ENCODE data around the gene GAL. TPM values are rescaled to one million over a fixed set of nuclear protein-coding genes. Genes with fewer than 3 reads are reported as not detected.

Gene GAL
- total and polyA plus RNA-seq, 11 donors: 0.35 to 7.0 (median 1.0) TPM; not detected in 6

- intact Hi-C loops (cut with DNase I): no loop called here
- TF ChIP-seq POLR2A (IDR thresholded peaks at IDR 0.05) (no peak), CTCF (IDR thresholded peaks at IDR 0.05) (no peak)
- H3K9me3 ChIP-seq: peaks cover 0 to 17% (median 0%) of the 10 kb centered on the region in 12 donors
- H3K36me3 ChIP-seq: no peaks in the 10 kb centered on the region
- H3K27me3 ChIP-seq: peaks cover 0 to 32% (median 8%) of the 10 kb centered on the region in 9 donors
- no peak overlapping the region for H3K27ac ChIP-seq
- DNase-seq (no peak), ATAC-seq (no peak)
- 56 to 86% (median 65%) methylated on average over 8 to 15 of the region's 15 CpGs for WGBS, 4 donors
- H3K4me3 ChIP-seq: no peak overlapping the region
- H3K4me1 ChIP-seq: no peaks in the 10 kb centered on the region
These were observed 8.6 kb downstream of the GAL start for GRCh38 chr11:68692871-68693483.

- no peak for DNase-seq
- no peak for ATAC-seq
- Histone ChIP-seq H3K9me3 (peaks cover 0 to 20% (median 0%) of the 10 kb centered on the region in 12 donors), H3K27me3 (peaks cover 0 to 27% (median 6%) of the 10 kb centered on the region in 9 donors), H3K27ac (no peak overlapping the region), H3K36me3 (no peaks in the 10 kb centered on the region), H3K4me3 (no peak overlapping the region), H3K4me1 (no peaks in the 10 kb centered on the region)
- intact Hi-C loops (cut with DNase I): no loop called here
- WGBS, 4 donors: 87 to 92% (median 90%) methylated on average over 6 to 10 of the region's 10 CpGs
- no peak for TF ChIP-seq CTCF (IDR thresholded peaks at IDR 0.05)
These were observed 9.1 kb downstream of the GAL start for GRCh38 chr11:68693484-68693882.

DNA sequence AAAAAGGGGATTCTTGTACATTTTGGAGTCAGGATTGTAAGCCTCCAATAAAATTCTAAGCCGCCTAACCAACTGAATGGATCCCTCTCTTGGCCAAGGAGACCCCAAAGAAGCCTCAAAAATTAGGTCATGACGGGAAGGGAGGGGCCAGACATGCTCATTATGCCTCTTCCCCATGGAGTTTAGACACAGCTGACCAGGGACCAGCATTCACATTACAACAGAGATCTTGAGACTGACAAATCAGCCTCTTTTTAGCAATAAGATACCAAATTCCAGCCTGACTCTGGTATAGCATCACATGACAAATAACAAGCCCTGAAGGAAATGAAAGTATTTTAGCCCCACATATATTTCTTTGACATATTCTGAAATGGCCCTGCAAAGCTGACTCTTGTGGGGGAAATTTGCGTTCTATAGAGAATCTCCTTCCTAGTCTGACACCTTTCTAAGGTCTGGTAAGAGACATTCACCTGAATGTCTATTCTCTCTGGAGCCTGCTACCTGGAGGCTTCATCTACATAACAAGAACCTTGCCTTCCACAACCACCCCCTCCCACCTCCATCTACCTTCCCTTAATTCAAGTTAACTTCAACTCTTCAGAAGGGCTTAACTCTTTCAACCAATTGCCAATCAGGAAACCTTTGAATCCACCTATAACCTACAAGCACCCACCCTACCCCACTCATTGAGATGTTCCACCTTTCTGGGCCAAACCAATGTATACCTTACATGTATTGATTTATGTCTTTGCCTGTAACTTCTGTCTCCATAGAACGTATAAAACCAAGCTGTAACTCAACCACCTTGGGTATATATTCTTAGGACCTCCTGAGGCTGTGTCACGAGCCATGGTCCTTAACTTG is 10.3 kb downstream of the GAL start:
- ATAC-seq: no peak

More for the DNA sequence above, 10.3 kb downstream of the GAL start:
- Histone ChIP-seq H3K4me1 (no peaks in the 10 kb centered on the region), H3K9me3 (peaks cover 0 to 29% (median 2%) of the 10 kb centered on the region in 12 donors), H3K27me3 (peaks cover 0 to 20% (median 4%) of the 10 kb centered on the region in 9 donors), H3K36me3 (no peaks in the 10 kb centered on the region), H3K4me3 (no peak overlapping the region), H3K27ac (no peak overlapping the region)
- no peak for DNase-seq
- intact Hi-C loops (cut with DNase I): no loop called here
- TF ChIP-seq POLR2A (IDR thresholded peaks at IDR 0.05) (no peak), CTCF (IDR thresholded peaks at IDR 0.05) (no peak)
- 75 to 89% (median 87%) methylated on average over 5 of the region's 5 CpGs for WGBS, 4 donors

Data from heart left ventricle (tissue), 16 donors.